Stimulated activated CD8-positive, alpha-beta memory T cell treated with anti-CD3 and anti-CD28 coated beads, Interleukin-4, amount 100 ng/mL, for 4 hours (primary cell): ENCODE results near the gene UBE2M.
"Not testable (repeated sequence)": the region's sequence is repeated elsewhere in the genome, so short reads cannot be mapped to it uniquely, and the experiment has no call there.

Experiments used
- DNase-seq, 2 donors: peaks; one replicate each; pipeline ENCODE4 v3.0.0-alpha.2; 2020; ENCODE audit warnings: low read depth in 2 of 2, low spot score in 1 of 2

The UBE2M gene

DNA sequence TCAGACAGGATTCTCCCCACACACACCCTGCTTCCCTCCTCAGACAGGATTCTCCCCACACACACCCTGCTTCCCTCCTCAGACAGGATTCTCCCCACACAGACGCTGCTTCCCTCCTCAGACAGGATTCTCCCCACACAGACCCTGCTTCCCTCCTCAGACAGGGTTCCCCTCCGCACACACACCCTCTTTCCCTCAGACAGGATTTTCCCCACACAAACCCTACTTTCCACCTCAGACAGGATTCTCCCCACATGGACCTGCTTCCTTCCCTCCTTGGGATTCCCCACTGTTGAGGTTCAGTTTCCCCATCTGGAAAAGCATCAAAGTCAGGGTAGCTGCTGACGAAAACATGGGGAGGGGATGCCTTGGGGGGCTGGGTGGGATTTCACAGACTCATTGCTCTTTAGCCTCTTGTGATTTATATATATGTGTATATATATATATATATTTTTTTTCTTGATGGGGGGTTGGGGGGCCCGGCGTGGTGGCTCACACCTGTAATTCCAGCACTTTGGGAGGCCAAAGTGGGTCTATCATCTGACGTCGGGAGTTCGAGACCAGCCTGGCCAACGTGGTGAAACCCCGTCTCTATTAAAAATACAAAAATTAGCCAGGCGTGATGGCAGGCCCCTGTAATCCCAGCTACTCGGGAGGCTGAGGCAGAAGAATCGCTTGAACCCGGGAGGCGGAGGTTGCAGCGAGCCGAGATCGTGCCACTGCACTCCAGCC lies 15.6 kb downstream of the UBE2M start:
- DNase-seq, result not testable (repeated sequence)

- DNase-seq, result not testable (repeated sequence)
Observed at GRCh38 chr19:58539169-58539559, 19.2 kb downstream of the UBE2M start.

DNA sequence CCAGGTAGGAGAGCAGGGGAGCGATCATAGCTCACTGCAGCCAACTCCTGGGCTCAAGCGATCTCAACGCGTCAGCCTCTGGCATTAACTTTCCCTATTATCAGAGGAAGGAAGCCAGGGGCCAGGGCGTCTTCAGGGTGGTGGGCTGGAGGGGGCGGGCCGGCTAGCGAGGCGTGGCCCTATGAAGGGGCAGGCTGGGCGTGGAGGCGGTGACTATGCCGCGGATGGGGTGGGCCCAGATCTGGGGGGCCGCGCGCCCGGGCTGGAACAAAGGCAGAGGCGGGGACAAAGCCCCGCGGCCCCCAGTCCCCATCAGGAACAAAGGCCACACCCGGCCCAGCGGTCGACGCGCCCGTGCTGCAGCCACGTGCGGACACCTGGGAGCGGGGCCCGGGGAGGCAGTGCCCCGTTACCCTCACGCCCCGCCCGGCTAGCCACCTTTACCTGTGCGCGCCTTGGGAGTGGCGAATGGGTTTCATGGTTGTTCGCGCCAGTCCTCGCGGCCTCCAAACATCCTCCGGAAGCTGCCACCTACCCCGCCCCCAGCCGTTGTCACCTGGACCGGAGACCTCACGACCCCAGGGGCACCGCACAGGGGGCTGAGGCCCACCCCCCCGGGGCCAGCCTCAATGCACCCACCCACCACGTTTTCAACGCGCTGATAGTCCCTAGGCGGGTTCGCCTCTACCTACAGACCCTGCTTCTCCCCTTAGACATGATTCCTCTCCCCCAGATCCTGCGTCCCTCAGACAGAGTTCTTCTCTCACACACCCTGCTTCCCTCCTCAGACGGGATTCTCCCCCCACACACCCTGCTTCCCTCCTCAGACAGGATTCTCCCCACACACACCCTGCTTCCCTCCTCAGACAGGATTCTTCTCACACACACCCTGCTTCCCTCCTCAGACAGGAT lies 19.9 kb downstream of the UBE2M start:
- DNase-seq, result no peak

GRCh38 chr19:58536852-58537798 lies 21.3 kb downstream of the UBE2M start:
- no peak for DNase-seq

GRCh38 chr19:58535857-58536256 lies 22.6 kb downstream of the UBE2M start:
- DNase-seq, result no peak

DNA sequence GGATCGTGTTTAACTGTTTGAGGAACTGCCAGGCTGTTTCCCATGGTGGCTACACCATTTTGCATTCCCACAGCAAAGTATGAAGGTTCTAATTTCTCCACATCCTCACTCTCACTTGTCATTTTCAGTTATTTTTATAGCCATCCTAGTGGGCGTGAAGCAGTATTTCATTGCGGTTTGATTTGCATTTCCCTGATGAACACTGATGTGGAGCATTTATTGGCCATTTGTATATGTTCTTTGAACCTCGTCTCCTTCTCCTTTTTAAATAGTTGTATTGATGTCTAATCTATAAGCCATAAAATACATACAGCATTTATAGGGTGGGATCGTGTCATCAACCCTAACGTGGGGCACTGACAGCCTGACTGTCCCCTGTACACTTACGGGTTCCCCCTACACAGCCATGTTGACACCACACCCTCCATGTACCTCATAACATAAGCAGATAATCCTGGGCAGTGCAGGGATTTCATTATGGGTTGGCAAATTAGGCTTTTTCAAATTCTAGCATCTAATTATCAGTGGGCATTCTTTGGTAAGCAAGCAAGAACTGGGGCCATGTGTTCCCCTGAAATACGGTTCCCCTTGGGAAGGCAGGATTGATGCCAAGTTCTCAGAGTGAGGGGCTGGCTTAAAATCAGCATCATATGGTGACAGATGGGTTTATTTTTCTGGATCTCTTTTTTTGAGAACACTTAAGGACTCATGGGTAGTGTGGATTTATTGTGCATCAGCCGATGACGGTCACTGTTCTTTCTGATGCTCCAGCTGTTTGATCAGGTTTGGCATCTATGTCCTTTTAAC lies 27.2 kb downstream of the UBE2M start:
- no peak for DNase-seq

DNA sequence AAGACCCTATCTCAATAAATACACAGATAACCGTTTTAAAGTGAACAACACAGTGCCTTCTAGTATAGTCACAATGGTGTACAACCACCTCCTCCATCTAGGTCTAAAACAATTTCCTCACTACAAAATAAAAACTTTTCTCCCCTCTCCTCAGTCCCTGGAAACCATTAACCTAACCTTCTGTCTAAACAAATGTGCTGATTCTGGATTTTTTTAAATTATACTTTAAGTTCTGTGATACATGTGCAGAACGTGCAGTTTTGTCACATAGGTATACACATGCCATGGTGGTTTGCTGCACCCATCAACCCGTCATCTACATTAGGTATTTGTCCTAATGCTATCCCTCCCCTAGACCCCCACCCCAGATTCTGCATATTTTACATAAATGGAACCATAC lies 29.0 kb downstream of the UBE2M start:
- DNase-seq, result no peak

DNA sequence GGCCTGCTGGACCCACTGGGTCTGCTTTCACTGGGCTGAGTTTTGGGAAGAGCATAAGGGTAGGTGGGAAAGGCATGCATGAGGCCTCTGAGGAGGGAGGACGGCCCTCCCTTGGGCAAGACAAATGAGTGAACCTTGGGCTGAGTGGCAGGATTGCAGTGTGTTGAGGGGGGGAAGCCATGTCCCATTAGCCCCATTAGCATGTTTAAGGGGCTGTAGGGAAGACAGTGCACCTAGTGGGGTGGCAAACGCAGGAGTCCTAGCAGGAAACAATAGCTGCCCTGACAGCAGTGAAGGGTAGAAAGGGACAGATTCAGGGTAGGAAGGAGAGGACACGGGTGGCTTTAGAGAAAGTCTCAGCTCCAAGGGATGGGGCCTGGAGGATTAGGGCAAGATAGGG lies 35.7 kb downstream of the UBE2M start:
- DNase-seq, result no peak

GRCh38 chr19:58521651-58522050 lies 36.8 kb downstream of the UBE2M start:
- DNase-seq, result no peak

DNA sequence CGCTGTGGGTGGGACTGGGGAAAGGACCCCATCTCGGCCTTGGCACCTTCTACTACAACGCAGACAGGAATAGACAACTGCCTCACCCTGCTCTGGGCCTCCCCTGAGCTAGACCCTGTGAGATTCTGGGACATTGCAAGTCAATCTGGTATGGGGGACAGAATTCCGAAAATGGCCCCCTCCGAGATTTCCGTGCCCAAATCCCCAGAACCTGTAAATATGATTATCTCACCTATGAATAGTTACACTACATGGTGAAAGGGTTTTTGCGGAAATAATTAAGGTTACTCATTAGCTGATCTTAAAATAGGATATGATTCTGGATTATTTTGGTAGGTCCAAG lies 38.2 kb downstream of the UBE2M start:
- DNase-seq, result no peak

DNA sequence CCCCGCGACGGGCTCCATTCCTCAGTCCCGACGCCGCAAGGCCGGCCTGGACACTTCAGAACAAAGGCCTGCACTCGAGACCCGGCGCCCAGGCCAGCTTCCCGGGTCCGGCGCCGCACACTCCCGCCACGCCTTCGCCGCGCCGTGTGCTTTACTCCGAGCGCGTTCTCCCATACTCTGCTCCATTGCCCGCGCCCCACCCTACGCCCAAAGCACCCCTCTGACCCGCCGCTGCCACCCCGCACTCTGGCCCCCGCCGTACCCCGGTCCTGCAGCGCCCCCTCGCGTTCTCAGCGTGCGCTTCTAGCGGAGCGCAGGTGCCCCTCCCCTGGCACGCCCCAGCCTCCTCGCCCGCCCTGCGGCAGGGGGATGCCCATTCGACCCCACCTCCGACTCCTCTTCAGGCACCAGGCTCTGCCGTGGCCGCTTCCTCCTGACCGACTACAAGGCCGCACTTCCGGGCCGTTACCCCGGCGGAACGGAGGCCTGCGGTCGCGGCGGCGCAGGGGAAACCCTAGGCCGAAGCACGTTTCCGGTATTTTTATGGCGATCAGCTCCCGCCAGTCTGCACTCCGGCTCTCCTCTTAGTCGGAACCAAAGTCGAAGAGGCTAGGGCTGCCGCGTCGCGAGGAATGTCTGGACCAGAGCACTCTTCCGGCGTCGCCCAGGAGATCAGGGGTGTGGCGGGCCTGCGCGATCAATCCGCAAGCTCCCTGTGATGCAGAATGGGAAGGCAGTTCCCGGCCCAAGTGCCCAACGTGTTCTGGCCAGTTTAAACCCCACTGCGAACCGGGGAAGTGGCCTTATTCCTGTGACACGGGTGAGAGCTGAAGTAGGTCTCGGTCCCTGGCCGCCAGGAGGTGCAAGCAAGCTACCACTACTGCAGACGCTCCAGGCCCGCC lies 38.8 kb downstream of the UBE2M start, which contains the start of gene ZBTB45:
ZBTB45 (minus strand) TSS at position 456 of the 902 bp plus-strand sequence. CDS start 2,137 bp downstream, outside the sequence.
- DNase-seq, result peak; percentile 70 to 77

- DNase-seq, result no peak
Observed at GRCh38 chr19:58519087-58519354, 39.4 kb downstream of the UBE2M start.

DNA sequence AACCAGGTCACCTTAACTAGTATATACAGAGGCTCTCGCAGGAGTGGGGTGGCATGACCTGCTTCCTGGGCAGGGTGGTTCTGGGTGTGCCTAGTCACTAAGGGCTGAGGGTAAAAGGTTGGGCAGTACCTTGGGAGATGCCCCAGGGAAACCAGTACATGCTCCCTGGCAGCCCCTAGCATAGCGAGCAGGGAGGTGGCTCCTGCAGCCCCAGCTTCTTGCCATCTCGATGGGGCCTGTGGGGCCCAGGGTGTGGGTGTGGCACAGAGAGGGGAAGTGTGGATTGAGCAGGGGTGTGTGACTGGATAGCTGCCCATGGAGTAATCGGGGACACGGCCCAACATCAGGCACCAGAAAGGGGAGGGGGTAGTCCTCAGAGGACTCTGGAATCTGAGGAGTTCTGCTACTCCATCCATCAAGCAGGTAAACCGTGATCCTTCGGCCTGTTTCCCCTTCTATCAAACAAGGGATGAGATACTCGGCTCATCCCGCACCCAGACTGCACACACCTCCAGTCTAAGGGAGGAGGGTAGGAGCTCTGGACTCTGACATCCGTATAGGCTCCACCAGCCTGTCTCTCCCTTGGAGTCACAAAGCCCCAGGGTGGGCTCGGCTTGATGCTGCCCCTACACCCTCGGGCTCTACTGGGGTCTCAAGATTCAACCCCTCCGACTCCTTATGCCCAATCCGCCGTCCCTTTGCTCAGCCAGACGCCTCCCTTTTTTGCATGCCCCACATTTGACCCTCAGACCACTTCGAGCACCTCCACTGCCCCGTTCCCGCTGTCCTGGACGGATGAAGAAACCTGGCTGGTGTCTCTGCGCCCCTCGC lies 39.9 kb downstream of the UBE2M start:
- no peak for DNase-seq

DNA sequence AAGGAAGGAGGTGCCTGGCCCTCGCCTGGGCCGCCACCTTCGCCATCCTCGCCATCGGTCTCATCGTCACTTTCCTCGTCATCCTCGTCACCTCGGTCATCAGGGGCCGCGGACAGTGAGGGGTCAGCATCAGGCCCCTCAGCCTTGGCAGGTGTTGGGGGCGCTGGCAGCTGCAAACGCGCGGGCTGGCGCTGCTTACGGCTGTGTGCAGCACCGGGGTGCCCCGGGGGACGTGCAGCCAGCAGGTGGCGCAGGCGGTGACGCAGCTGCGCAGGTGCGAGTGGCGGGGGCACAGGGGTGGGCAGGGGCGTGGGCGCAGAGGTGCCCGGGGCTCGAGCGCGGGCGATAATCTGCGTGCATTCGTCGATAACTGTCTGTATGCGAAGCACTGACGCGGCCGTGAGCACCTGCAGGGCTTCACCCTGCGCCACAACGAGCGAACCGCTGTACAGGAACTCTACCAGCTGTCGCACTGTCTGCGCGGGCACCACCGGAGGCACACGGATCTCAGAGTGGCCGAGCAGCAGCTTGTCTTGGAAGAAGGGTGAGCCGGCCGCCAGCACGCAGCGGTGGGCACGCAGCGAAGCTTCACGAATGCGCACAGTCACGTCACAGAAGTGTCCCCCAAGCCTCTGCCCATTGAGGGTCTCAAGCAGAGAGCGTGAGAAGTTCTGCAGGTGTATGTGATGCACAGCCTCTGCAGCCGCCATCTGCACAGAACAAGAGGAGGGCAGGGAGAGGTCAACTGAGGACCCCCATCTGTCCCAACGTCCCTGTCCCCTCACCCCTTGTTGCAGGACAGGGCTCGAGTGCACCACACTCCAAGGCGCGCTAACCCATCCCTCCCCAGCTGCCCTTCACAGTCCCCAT lies 41.2 kb downstream of the UBE2M start:
- no peak for DNase-seq

GRCh38 chr19:58516246-58516836 lies 42.1 kb downstream of the UBE2M start:
- no peak for DNase-seq

GRCh38 chr19:58515259-58515658 lies 43.2 kb downstream of the UBE2M start:
- DNase-seq, result no peak

DNA sequence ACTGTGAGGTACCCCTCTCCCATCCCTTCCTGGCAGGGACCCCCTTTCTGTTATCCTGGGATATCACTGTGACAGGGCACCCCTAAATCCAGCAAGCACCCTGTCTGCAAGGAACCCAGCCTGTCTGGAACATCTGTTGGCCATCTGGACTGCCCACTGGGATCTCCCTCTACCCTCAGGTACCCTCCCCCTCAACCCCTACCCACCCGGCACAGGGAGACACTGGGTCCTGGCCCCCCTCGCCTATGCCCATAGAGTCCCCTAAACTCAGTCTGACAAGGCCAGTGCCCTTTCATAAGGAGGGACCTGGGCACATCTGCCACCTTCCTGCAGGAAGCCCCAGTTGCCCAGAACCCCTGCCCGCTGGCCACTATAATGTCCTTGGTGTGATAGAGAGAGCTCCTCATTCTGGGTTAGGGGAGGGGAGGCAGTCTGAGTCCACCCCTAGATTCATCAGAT lies 43.8 kb downstream of the UBE2M start:
- DNase-seq, result no peak
